OCI-LY3 (cell line): ENCODE results near the gene FETUB.

Experiments used
- H2AFZ ChIP-seq: fragments of 200-600, 300-600 bp; shearing (Covaris generic); 2 replicates; pipeline ENCODE4 v1.6.0; 2014; ENCODE audit warnings: antibody characterized with exemption, low read depth, low read length
- H3K27ac ChIP-seq: fragments of 200-600, 300-600 bp; sonication (generic); 2 replicates; pipeline ENCODE4 v1.5.1; 2014; ENCODE audit warnings: mild to moderate bottlenecking, low read length, moderate library complexity, mixed read lengths
- H3K27me3 ChIP-seq: fragments of 200-600, 300-600 bp; sonication (generic); 2 replicates; pipeline ENCODE4 v1.6.1; 2014; ENCODE audit warnings: low read depth, low read length, mixed read lengths
- H3K36me3 ChIP-seq: fragments of 200-600, 300-600 bp; sonication (generic); replicated peaks from 2 replicates; pipeline ENCODE3; 2014; ENCODE audit warnings: low read depth, low read length, mixed read lengths
- H3K4me1 ChIP-seq: fragments of 300-600, 200-600 bp; sonication (generic); 2 replicates; pipeline ENCODE4 v1.6.1; 2014; ENCODE audit warnings: low read length, mixed read lengths
- H3K4me2 ChIP-seq: fragments of 200-600, 300-600 bp; sonication (generic); 2 replicates; pipeline ENCODE4 v1.6.1; 2014; ENCODE audit warnings: low read length, mixed read lengths
- H3K4me3 ChIP-seq: fragments of 300-600, 200-600 bp; sonication (generic); 2 replicates; pipeline ENCODE4 v1.5.1; 2014; ENCODE audit warnings: antibody characterized with exemption, mild to moderate bottlenecking, low read length, moderate library complexity
- H3K79me2 ChIP-seq: fragments of 300-600, 200-600 bp; shearing (Covaris generic); 2 replicates; pipeline ENCODE4 v1.6.1; 2014; ENCODE audit warnings: mild to moderate bottlenecking, low read length, mixed read lengths
- H3K9ac ChIP-seq: fragments of 300-600, 200-600 bp; shearing (Covaris generic); 2 replicates; pipeline ENCODE4 v1.6.0; 2014; ENCODE audit warnings: mild to moderate bottlenecking, low read length, moderate library complexity
- H3K9me3 ChIP-seq: fragments of 200-600, 300-600 bp; shearing (Covaris generic); 2 replicates; pipeline ENCODE4 v1.6.1; 2014; ENCODE audit warnings: low read length, mixed read lengths; ENCODE audit not compliant: insufficient read depth
- H4K20me1 ChIP-seq: fragments of 200-600, 300-600 bp; sonication (generic); 2 replicates; pipeline ENCODE4 v1.6.1; 2016; ENCODE audit warnings: low read length, mixed read lengths; ENCODE audit not compliant: insufficient read depth
- EZH2phosphoT487 ChIP-seq: fragments of 200-600 bp; shearing (Covaris generic); IDR thresholded peaks from 2 replicates; pipeline ENCODE4 v1.6.1; 2018; ENCODE audit warnings: antibody characterized with exemption, mixed run types, low read depth
- TF ChIP-seq, protein P1 (sequence below): fragments of 200-600, 300-600 bp; sonication (generic); IDR thresholded peaks from 2 replicates; pipeline ENCODE4 v1.5.1; 2014; ENCODE audit warnings: antibody characterized with exemption, low read length, low read depth

FETUB gene

DNA sequence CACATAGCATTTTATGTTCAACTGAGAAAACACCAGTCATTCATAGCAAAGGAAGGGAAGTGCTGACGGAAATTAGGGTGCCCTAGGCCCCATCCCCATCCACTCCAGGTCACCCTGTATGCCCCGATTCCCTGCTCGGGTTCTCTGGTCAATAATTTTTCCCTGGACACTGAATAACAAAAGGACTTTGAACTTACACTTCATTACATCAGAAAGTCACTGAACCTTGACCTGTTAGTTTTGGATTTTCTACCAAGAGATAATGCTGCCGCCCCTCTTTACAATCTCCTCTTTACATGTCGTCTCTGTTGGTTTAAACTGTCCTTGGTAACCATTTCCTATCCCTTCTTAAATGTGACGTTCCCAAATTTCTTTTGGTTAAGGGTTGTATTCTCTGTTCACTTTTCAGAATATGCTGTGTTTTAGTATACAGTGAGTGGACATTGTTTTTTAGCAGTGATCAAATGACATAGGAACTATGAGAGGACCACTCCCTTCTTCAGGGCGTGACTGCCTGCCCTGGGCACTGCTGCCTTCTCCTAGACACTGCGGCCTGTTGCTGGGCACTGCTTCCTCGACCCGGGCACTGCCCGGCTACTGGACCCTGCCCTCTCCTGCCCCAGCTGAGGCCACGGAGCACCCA, 40.9 kb upstream of the FETUB start:
- Histone ChIP-seq H3K9ac (no peak overlapping the region), H3K4me2 (no peak overlapping the region), H3K9me3 (no peaks in the 10 kb centered on the region), H3K36me3 (no peaks in the 10 kb centered on the region), H3K27me3 (no peaks in the 10 kb centered on the region), H3K4me1 (no peaks in the 10 kb centered on the region), H2AFZ (no peak overlapping the region), H3K27ac (no peak overlapping the region), H3K4me3 (no peak overlapping the region), H4K20me1 (no peaks in the 10 kb centered on the region), H3K79me2 (no peaks in the 10 kb centered on the region)
- TF ChIP-seq EZH2phosphoT487 = no peak
- TF ChIP-seq, protein P1, sequence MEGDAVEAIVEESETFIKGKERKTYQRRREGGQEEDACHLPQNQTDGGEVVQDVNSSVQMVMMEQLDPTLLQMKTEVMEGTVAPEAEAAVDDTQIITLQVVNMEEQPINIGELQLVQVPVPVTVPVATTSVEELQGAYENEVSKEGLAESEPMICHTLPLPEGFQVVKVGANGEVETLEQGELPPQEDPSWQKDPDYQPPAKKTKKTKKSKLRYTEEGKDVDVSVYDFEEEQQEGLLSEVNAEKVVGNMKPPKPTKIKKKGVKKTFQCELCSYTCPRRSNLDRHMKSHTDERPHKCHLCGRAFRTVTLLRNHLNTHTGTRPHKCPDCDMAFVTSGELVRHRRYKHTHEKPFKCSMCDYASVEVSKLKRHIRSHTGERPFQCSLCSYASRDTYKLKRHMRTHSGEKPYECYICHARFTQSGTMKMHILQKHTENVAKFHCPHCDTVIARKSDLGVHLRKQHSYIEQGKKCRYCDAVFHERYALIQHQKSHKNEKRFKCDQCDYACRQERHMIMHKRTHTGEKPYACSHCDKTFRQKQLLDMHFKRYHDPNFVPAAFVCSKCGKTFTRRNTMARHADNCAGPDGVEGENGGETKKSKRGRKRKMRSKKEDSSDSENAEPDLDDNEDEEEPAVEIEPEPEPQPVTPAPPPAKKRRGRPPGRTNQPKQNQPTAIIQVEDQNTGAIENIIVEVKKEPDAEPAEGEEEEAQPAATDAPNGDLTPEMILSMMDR = no peak

DNA sequence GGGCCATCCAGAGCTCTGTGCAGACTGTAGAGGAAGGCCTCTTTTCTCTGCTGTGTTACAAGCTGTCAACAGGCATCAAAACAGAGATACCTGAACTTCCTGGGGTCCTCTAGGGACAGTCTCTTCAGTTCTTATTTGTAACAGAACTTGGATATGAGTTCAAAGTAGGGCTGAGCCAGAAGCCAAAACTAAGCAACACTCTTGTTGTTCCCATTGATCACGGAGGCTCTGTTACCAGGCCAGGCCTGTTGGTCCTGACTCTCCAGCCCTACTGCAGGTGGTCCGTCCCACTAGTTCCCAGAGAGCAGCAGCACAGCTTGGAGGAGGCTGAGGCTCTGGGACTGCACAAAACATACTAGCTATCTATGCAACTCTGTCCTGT, 40.4 kb upstream of the FETUB start:
- Histone ChIP-seq H3K4me3 (no peak overlapping the region), H3K27ac (no peak overlapping the region), H4K20me1 (no peaks in the 10 kb centered on the region), H3K4me1 (no peaks in the 10 kb centered on the region), H3K9ac (no peak overlapping the region), H3K4me2 (no peak overlapping the region), H3K9me3 (no peaks in the 10 kb centered on the region), H3K36me3 (no peaks in the 10 kb centered on the region), H3K79me2 (no peaks in the 10 kb centered on the region), H3K27me3 (no peaks in the 10 kb centered on the region), H2AFZ (no peak overlapping the region)
- TF ChIP-seq, protein P1 = no peak
- no peak for TF ChIP-seq EZH2phosphoT487

DNA sequence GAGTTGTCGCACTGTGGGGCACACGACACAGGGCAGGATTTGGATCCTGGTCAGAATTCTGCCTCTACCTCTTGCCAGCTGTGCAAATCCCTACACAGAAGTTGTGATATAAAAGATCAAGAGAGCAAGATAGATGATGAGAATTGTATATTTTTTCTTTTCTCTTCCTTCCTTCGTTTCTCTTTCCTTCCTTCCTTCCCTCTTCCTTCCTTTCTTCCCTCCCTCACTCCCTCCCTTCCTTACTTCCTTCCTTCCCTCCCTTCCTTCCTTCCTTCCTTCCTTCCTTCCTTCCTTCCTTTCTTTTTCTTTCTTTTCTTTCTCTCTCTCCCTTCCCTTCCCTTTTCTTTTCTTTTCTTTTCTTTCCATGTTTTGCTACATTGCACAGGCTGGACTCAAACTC, 39.3 kb upstream of the FETUB start:
- no peak for TF ChIP-seq EZH2phosphoT487
- TF ChIP-seq, protein P1 = no peak
- Histone ChIP-seq H3K4me2 (no peak overlapping the region), H3K9ac (no peak overlapping the region), H3K9me3 (no peaks in the 10 kb centered on the region), H2AFZ (no peak overlapping the region), H3K27ac (no peak overlapping the region), H3K4me3 (no peak overlapping the region), H3K27me3 (no peaks in the 10 kb centered on the region), H4K20me1 (no peaks in the 10 kb centered on the region), H3K36me3 (no peaks in the 10 kb centered on the region), H3K4me1 (no peaks in the 10 kb centered on the region), H3K79me2 (no peaks in the 10 kb centered on the region)

DNA sequence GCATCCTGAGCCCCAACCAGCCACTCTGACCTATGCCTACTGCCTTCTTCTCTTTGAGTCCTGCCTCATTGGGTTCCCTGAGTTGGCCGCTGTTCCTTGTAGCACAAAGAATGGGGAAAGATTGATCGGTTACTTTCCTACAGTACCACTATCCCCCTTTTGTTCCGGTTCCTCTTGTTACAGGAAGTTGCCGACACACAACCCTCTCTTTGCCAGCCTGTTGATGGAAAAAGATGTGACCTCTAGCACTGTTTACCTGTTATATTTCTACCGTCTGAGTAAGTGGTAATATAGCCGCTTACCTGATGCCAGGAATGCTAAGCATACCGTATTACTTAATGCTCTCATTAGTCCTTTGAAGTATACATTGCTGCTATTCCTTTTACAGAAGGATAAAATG, 37.0 kb upstream of the FETUB start:
- Histone ChIP-seq H3K4me3 (no peak overlapping the region), H3K4me1 (no peaks in the 10 kb centered on the region), H3K27ac (no peak overlapping the region), H3K36me3 (no peaks in the 10 kb centered on the region), H3K9ac (no peak overlapping the region), H3K27me3 (no peaks in the 10 kb centered on the region), H3K4me2 (no peak overlapping the region), H2AFZ (no peak overlapping the region), H3K79me2 (no peaks in the 10 kb centered on the region), H4K20me1 (no peaks in the 10 kb centered on the region), H3K9me3 (no peaks in the 10 kb centered on the region)
- TF ChIP-seq, protein P1 = no peak
- no peak for TF ChIP-seq EZH2phosphoT487
